ENCODE measurements around the gene KIAA0232. TPM values are rescaled to one million over a fixed set of nuclear protein-coding genes. Genes with fewer than 3 reads are reported as not detected.
A peak's percentile ranks its signal among the peaks of the same experiment; 100 is the strongest.

The KIAA0232 gene, protein sequence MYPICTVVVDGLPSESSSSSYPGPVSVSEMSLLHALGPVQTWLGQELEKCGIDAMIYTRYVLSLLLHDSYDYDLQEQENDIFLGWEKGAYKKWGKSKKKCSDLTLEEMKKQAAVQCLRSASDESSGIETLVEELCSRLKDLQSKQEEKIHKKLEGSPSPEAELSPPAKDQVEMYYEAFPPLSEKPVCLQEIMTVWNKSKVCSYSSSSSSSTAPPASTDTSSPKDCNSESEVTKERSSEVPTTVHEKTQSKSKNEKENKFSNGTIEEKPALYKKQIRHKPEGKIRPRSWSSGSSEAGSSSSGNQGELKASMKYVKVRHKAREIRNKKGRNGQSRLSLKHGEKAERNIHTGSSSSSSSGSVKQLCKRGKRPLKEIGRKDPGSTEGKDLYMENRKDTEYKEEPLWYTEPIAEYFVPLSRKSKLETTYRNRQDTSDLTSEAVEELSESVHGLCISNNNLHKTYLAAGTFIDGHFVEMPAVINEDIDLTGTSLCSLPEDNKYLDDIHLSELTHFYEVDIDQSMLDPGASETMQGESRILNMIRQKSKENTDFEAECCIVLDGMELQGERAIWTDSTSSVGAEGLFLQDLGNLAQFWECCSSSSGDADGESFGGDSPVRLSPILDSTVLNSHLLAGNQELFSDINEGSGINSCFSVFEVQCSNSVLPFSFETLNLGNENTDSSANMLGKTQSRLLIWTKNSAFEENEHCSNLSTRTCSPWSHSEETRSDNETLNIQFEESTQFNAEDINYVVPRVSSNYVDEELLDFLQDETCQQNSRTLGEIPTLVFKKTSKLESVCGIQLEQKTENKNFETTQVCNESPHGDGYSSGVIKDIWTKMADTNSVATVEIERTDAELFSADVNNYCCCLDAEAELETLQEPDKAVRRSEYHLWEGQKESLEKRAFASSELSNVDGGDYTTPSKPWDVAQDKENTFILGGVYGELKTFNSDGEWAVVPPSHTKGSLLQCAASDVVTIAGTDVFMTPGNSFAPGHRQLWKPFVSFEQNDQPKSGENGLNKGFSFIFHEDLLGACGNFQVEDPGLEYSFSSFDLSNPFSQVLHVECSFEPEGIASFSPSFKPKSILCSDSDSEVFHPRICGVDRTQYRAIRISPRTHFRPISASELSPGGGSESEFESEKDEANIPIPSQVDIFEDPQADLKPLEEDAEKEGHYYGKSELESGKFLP (N-terminal part only)
- 31.2 TPM for polyA plus RNA-seq (2013, experiment 1 of 4)
- polyA plus RNA-seq (2013, experiment 2 of 4) = 38.8 TPM
- 29.5 TPM for polyA plus RNA-seq (2013, experiment 3 of 4)
- 35.6 TPM for polyA plus RNA-seq (2013, experiment 4 of 4)

- Histone ChIP-seq H3K9me3 (ENCODE audit: control insufficient read depth, low read length) (no peaks in the 10 kb centered on the region), H3K4me3 (ENCODE audit: insufficient read depth, low read depth, low read length) (peak within 1 kb of the TSS; percentile 99), H3K4me1 (ENCODE audit: control insufficient read depth, insufficient read depth, low read length) (peaks cover 14% of the 10 kb centered on the region), H3K36me3 (ENCODE audit: control insufficient read depth, insufficient read depth, low read length) (no peaks in the 10 kb centered on the region), H3K27ac (ENCODE audit: insufficient read depth, low read depth, low read length, poor library complexity, severe bottlenecking) (peak within 1 kb of the TSS; percentile 86), H3K27me3 (ENCODE audit: control insufficient read depth, insufficient read depth, low read length, poor library complexity, severe bottlenecking) (peaks cover 10% of the 10 kb centered on the region)
- 0% methylated on average over 100 of the region's 100 CpGs for WGBS, 2 experiments
These were observed at the start of gene KIAA0232 for GRCh38 chr4:6782147-6782845. Gene KIAA0232 (plus strand): TSS chr4:6782727. CDS start chr4:6824454, 41,727 bp downstream.

- 91 to 92% methylated on average over 27 of the region's 27 CpGs for WGBS, 2 experiments
- H3K27me3 ChIP-seq (ENCODE audit: control insufficient read depth, insufficient read depth, low read length, poor library complexity, severe bottlenecking) = no peaks in the 10 kb centered on the region
- H3K9me3 ChIP-seq (ENCODE audit: control insufficient read depth, low read length) = no peaks in the 10 kb centered on the region
- H3K27ac ChIP-seq (ENCODE audit: insufficient read depth, low read depth, low read length, poor library complexity, severe bottlenecking) = no peak overlapping the region
- H3K4me1 ChIP-seq (ENCODE audit: control insufficient read depth, insufficient read depth, low read length) = peaks cover 4% of the 10 kb centered on the region
- H3K36me3 ChIP-seq (ENCODE audit: control insufficient read depth, insufficient read depth, low read length) = no peaks in the 10 kb centered on the region
- no peak overlapping the region for H3K4me3 ChIP-seq (ENCODE audit: insufficient read depth, low read depth, low read length)
These were observed 49.0 kb upstream of the KIAA0232 start for GRCh38 chr4:6733358-6734164.

GRCh38 chr4:6734165-6734786 is 48.3 kb upstream of the KIAA0232 start:
- no peaks in the 10 kb centered on the region for H3K9me3 ChIP-seq (ENCODE audit: control insufficient read depth, low read length)
- 89 to 91% methylated on average over 16 of the region's 16 CpGs for WGBS, 2 experiments
- H3K4me3 ChIP-seq (ENCODE audit: insufficient read depth, low read depth, low read length) = no peak overlapping the region
- no peak overlapping the region for H3K27ac ChIP-seq (ENCODE audit: insufficient read depth, low read depth, low read length, poor library complexity, severe bottlenecking)
- H3K4me1 ChIP-seq (ENCODE audit: control insufficient read depth, insufficient read depth, low read length) = peaks cover 4% of the 10 kb centered on the region
- H3K27me3 ChIP-seq (ENCODE audit: control insufficient read depth, insufficient read depth, low read length, poor library complexity, severe bottlenecking) = no peaks in the 10 kb centered on the region
- no peaks in the 10 kb centered on the region for H3K36me3 ChIP-seq (ENCODE audit: control insufficient read depth, insufficient read depth, low read length)

- no peak overlapping the region for H3K27ac ChIP-seq (ENCODE audit: insufficient read depth, low read depth, low read length, poor library complexity, severe bottlenecking)
- no peaks in the 10 kb centered on the region for H3K9me3 ChIP-seq (ENCODE audit: control insufficient read depth, low read length)
- H3K27me3 ChIP-seq (ENCODE audit: control insufficient read depth, insufficient read depth, low read length, poor library complexity, severe bottlenecking) = no peaks in the 10 kb centered on the region
- 88% methylated on average over 4 of the region's 4 CpGs for WGBS, 2 experiments
- H3K36me3 ChIP-seq (ENCODE audit: control insufficient read depth, insufficient read depth, low read length) = no peaks in the 10 kb centered on the region
- H3K4me3 ChIP-seq (ENCODE audit: insufficient read depth, low read depth, low read length) = no peak overlapping the region
- H3K4me1 ChIP-seq (ENCODE audit: control insufficient read depth, insufficient read depth, low read length) = no peaks in the 10 kb centered on the region
These were observed 42.6 kb upstream of the KIAA0232 start for GRCh38 chr4:6739920-6740319.

DNA sequence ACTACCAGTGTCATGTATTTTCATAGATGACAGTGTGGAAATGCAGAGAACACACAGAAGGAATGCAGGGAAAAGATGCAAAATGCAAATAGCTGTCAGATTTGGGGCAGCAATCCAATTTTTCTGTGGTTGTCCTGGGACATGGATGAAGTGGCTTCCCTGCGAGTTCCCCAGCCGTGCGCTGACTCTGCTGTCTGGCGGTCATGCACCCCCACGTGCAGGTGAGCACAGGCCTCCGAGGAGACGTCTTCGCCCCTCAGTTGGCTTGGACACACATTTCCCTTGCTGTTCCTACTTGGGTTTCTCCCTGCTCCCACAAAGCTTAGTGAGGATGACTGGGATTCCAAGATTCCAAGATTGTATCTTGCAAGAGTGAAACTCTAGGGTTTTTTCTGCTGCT is 42.2 kb upstream of the KIAA0232 start:
- Histone ChIP-seq H3K9me3 (ENCODE audit: control insufficient read depth, low read length) (no peaks in the 10 kb centered on the region), H3K27ac (ENCODE audit: insufficient read depth, low read depth, low read length, poor library complexity, severe bottlenecking) (no peak overlapping the region), H3K36me3 (ENCODE audit: control insufficient read depth, insufficient read depth, low read length) (no peaks in the 10 kb centered on the region), H3K4me3 (ENCODE audit: insufficient read depth, low read depth, low read length) (no peak overlapping the region), H3K27me3 (ENCODE audit: control insufficient read depth, insufficient read depth, low read length, poor library complexity, severe bottlenecking) (no peaks in the 10 kb centered on the region), H3K4me1 (ENCODE audit: control insufficient read depth, insufficient read depth, low read length) (no peaks in the 10 kb centered on the region)
- WGBS, 2 experiments = 95 to 97% methylated on average over 8 of the region's 8 CpGs

DNA sequence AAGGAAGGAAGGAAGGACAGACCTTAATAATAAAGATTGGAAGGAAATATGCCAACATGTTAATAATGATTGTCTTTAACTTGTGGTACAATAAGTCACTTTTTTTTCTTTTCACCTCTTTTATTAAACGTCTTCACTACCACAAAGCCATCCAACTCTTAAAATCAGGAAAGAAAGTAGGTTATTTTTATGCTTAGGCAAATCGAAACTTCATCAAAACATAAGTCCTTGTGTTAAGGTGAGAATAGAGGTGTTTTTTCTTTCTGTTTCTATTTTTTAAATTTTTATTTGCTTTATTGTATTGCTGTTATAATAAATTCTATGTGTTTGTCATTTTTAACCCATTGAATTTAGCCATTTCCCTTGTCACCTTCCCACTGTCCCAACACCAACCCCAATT is 40.0 kb upstream of the KIAA0232 start:
- Histone ChIP-seq H3K4me3 (ENCODE audit: insufficient read depth, low read depth, low read length) (no peak overlapping the region), H3K9me3 (ENCODE audit: control insufficient read depth, low read length) (no peaks in the 10 kb centered on the region), H3K27ac (ENCODE audit: insufficient read depth, low read depth, low read length, poor library complexity, severe bottlenecking) (no peak overlapping the region), H3K36me3 (ENCODE audit: control insufficient read depth, insufficient read depth, low read length) (no peaks in the 10 kb centered on the region), H3K4me1 (ENCODE audit: control insufficient read depth, insufficient read depth, low read length) (peaks cover 8% of the 10 kb centered on the region), H3K27me3 (ENCODE audit: control insufficient read depth, insufficient read depth, low read length, poor library complexity, severe bottlenecking) (no peaks in the 10 kb centered on the region)
- WGBS, 2 experiments = 86% methylated on average over 2 of the region's 2 CpGs; no CpG with 5 or more reads in 1 of the 2 experiments

GRCh38 chr4:6742989-6743388 is 39.5 kb upstream of the KIAA0232 start:
- Histone ChIP-seq H3K27me3 (ENCODE audit: control insufficient read depth, insufficient read depth, low read length, poor library complexity, severe bottlenecking) (no peaks in the 10 kb centered on the region), H3K4me3 (ENCODE audit: insufficient read depth, low read depth, low read length) (no peak overlapping the region), H3K36me3 (ENCODE audit: control insufficient read depth, insufficient read depth, low read length) (no peaks in the 10 kb centered on the region), H3K27ac (ENCODE audit: insufficient read depth, low read depth, low read length, poor library complexity, severe bottlenecking) (no peak overlapping the region), H3K4me1 (ENCODE audit: control insufficient read depth, insufficient read depth, low read length) (peaks cover 8% of the 10 kb centered on the region), H3K9me3 (ENCODE audit: control insufficient read depth, low read length) (no peaks in the 10 kb centered on the region)
- 81 to 82% methylated on average over 11 of the region's 11 CpGs for WGBS, 2 experiments

DNA sequence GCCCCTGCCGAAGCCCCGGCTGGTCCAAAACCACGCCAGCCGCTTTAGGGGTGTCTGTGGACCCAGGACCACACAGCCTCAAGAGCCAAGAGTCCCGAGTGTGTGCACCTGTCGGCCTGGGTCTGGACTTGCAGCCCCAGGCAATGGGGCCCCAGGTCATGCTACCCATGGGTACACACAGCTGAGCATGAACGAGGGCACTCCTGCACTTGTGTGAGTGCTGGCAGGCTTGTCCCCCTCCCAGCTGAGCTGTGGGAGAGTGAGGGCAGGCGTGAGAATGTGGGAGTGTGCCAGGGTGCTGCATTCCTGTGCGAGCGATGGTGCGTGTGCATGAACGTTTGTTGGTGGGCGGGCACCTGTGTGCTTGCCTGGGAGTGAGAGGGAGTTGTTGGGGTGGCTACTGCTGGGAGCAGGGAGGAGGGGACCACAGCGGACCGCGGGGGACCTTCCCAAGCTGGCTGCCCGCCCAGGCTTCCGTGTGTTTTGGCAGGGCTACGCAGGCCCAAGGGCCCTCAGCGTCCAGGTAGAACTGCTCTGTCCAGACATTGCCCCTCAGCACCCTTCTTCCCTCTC is 35.7 kb upstream of the KIAA0232 start:
- Histone ChIP-seq H3K27me3 (ENCODE audit: control insufficient read depth, insufficient read depth, low read length, poor library complexity, severe bottlenecking) (no peaks in the 10 kb centered on the region), H3K4me3 (ENCODE audit: insufficient read depth, low read depth, low read length) (no peak overlapping the region), H3K27ac (ENCODE audit: insufficient read depth, low read depth, low read length, poor library complexity, severe bottlenecking) (no peak overlapping the region), H3K36me3 (ENCODE audit: control insufficient read depth, insufficient read depth, low read length) (no peaks in the 10 kb centered on the region), H3K9me3 (ENCODE audit: control insufficient read depth, low read length) (no peaks in the 10 kb centered on the region), H3K4me1 (ENCODE audit: control insufficient read depth, insufficient read depth, low read length) (peaks cover 8% of the 10 kb centered on the region)
- 92% methylated on average over 20 of the region's 20 CpGs for WGBS, 2 experiments

Measured in ectodermal cell (in vitro differentiated cells).